NCI-H187 treated with DMSO at 0.1 percent for 48 hours (cell line): Measurements from ENCODE around the gene ZSWIM4.

Source experiments
- DNase-seq: peaks from one replicate; lab custom pipeline; 2025; lab: John Stamatoyannopoulos, UW

Gene ZSWIM4

GRCh38 chr19:13812544-13812943 lies 17.3 kb downstream of the ZSWIM4 start:
- DNase-seq = no peak

GRCh38 chr19:13813147-13813546 lies 17.9 kb downstream of the ZSWIM4 start:
- DNase-seq = no peak

GRCh38 chr19:13814550-13814949 lies 19.3 kb downstream of the ZSWIM4 start:
- DNase-seq = no peak

- DNase-seq = no peak
These were observed 21.9 kb downstream of the ZSWIM4 start for GRCh38 chr19:13817018-13817614.

GRCh38 chr19:13817615-13818371 lies 22.6 kb downstream of the ZSWIM4 start:
- peak; percentile 44 for DNase-seq

GRCh38 chr19:13819238-13819637 lies 24.0 kb downstream of the ZSWIM4 start:
- no peak for DNase-seq

GRCh38 chr19:13821292-13821691 lies 26.0 kb downstream of the ZSWIM4 start:
- no peak for DNase-seq

- no peak for DNase-seq
These were observed 28.0 kb downstream of the ZSWIM4 start for GRCh38 chr19:13823256-13823655.

- DNase-seq = no peak
These were observed 28.7 kb downstream of the ZSWIM4 start for GRCh38 chr19:13823901-13824300.

- no peak for DNase-seq
These were observed 29.5 kb downstream of the ZSWIM4 start for GRCh38 chr19:13824703-13825102.

- DNase-seq = peak; percentile 40
These were observed 30.5 kb downstream of the ZSWIM4 start for GRCh38 chr19:13825489-13826441.

- DNase-seq = no peak
These were observed 31.5 kb downstream of the ZSWIM4 start for GRCh38 chr19:13826652-13827235.

GRCh38 chr19:13827656-13828055 lies 32.4 kb downstream of the ZSWIM4 start:
- DNase-seq = no peak

GRCh38 chr19:13830114-13830740 lies 35.0 kb downstream of the ZSWIM4 start:
- no peak for DNase-seq

GRCh38 chr19:13830741-13831536 lies 35.7 kb downstream of the ZSWIM4 start:
- no peak for DNase-seq

GRCh38 chr19:13831537-13832467 lies 36.6 kb downstream of the ZSWIM4 start:
- no peak for DNase-seq

GRCh38 chr19:13833330-13834243 lies 38.3 kb downstream of the ZSWIM4 start:
- DNase-seq = no peak

GRCh38 chr19:13834244-13835069 lies 39.2 kb downstream of the ZSWIM4 start:
- no peak for DNase-seq
